Measurements from ENCODE around the gene PRAME. TPM values are rescaled to one million over a fixed set of nuclear protein-coding genes. Genes with fewer than 3 reads are reported as not detected.
"Not testable (repeated sequence)": the region's sequence is repeated elsewhere in the genome, so short reads cannot be mapped to it uniquely, and the experiment has no call there.

PRAME gene
- total RNA-seq, 1 donor from 2014 or later: not detected

DNA sequence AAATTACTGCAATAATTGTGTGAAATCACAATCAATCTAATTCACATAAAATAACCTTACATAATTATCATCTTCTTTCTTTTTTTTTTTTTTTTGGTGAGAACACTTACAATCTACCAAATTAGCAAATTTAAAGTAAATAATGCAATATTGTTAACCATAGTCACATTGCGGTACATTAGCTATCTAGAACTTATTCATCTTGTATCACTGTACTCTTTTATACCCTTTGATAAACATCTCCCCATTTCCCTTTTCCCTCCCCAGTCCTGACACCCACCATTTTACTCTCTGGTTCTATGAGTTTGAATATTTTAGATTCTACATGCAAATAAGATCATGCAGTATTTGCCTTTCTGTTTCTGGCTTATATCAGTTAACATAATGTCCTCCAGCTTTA, 24.0 kb upstream of the PRAME start:
- no peak for DNase-seq (ENCODE audit: low spot score in 2 of 2, unreplicated experiment in 2 of 2)
- Mint-ChIP-seq H3K27ac (no peak overlapping the region), H3K36me3 (no peaks in the 10 kb centered on the region), H3K4me3 (no peak overlapping the region), H3K4me1 (no peaks in the 10 kb centered on the region), H3K9me3 (no peaks in the 10 kb centered on the region), H3K27me3 (ENCODE audit: low read depth) (peaks cover 66% of the 10 kb centered on the region)
- TF ChIP-seq, protein P1, sequence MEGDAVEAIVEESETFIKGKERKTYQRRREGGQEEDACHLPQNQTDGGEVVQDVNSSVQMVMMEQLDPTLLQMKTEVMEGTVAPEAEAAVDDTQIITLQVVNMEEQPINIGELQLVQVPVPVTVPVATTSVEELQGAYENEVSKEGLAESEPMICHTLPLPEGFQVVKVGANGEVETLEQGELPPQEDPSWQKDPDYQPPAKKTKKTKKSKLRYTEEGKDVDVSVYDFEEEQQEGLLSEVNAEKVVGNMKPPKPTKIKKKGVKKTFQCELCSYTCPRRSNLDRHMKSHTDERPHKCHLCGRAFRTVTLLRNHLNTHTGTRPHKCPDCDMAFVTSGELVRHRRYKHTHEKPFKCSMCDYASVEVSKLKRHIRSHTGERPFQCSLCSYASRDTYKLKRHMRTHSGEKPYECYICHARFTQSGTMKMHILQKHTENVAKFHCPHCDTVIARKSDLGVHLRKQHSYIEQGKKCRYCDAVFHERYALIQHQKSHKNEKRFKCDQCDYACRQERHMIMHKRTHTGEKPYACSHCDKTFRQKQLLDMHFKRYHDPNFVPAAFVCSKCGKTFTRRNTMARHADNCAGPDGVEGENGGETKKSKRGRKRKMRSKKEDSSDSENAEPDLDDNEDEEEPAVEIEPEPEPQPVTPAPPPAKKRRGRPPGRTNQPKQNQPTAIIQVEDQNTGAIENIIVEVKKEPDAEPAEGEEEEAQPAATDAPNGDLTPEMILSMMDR (IDR thresholded peaks at IDR 0.05; ENCODE audit: unreplicated experiment): no peak

DNA sequence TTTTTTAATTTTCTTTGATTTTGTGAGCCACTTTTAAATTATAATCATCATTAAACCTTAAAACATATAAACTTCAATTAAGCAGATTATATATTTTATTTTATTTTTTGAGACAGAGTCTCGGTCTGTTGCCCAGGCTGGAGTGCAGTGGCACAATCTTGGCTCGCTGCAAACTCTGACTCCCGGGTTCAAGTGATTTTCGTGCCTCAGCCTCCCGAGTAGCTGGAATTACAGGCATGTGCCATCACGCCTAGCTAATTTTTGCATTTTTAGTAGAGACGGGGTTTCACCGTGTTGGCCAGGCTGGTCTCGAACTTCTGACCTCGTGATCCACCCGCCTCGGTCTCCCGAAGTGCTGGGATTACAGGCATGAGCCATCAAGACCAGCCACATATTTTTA, 22.5 kb upstream of the PRAME start:
- H3K36me3 Mint-ChIP-seq; H3K4me3 Mint-ChIP-seq; H3K27ac Mint-ChIP-seq; H3K9me3 Mint-ChIP-seq; H3K4me1 Mint-ChIP-seq; DNase-seq (ENCODE audit: low spot score in 2 of 2, unreplicated experiment in 2 of 2): not testable (repeated sequence)
- peaks cover 74% of the 10 kb centered on the region for H3K27me3 Mint-ChIP-seq (ENCODE audit: low read depth)

DNA sequence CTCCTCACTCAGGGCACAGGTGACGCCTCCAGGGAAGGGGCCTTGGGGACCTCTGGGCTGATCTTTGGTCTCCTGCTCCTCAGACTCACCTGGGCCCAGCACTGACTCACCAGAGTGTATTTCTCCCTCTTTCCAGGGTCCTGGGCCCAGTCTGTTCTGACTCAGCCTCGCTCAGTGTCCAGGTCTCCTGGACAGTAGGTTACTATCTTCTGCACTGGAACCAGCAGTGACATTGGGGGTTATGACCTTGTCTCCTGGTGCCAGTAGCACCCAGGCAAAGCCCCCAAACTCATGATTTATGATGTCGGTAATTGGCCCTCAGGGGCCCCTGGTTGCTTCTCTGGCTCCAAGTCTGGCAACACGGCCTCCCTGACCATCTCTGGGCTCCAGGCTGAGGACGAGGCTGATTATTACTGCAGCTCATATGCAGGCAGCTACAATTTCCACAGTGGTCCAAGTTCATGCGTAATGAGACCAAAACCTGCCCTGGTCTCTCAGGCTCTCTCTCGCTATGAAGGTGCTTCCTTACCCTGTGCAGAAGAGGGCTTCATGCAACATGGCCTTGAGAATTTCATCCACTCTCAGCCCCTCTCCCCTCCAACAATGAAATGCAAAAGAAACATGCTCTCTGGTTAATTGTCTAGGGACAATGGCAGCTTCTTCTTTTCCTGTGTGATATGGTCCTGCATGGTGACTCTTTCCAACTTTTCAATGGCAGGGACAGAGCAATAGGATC, 21.0 kb upstream of the PRAME start:
- H3K4me1 Mint-ChIP-seq: no peaks in the 10 kb centered on the region
- DNase-seq (ENCODE audit: low spot score in 2 of 2, unreplicated experiment in 2 of 2): no peak
- no peak overlapping the region for H3K4me3 Mint-ChIP-seq
- peaks cover 75% of the 10 kb centered on the region for H3K27me3 Mint-ChIP-seq (ENCODE audit: low read depth)
- TF ChIP-seq, protein P1 (IDR thresholded peaks at IDR 0.05; ENCODE audit: unreplicated experiment): no peak
- H3K36me3 Mint-ChIP-seq: no peaks in the 10 kb centered on the region
- H3K9me3 Mint-ChIP-seq: no peaks in the 10 kb centered on the region
- H3K27ac Mint-ChIP-seq: no peak overlapping the region

DNA sequence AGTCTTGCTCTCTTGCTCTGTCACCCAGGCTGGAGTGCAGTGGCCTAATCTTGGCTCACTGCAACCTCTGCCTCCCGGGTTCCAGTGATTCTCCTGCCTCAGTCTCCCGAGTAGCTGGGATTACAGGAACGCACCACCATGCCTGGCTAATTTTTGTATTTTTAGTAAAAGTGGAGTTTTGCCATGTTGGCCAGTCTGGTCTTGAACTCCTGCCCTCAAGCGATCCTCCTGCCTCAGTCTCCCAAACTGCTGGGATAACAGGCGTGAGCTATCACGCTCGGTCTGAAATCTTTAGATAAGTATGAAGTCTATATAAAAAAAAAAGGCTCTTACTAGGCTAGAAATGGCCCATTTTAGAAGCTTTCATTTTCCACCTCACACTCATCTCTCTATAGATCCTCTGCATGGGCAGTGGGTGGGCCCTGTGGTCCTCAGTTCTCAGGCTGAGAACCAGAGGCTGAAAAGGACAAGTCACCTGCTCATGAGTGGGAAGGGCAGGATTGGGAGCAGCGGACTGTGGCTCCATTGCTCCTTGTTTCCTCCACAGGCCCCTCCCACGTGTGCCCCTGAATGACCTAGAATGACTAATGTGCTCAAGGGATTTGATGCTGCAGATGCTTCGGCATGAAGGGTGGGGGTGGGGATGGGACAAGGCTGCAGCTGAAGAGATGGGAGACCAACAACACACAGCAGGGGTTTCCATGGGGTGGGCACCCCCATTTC, 19.8 kb upstream of the PRAME start:
- no peak overlapping the region for H3K27ac Mint-ChIP-seq
- H3K27me3 Mint-ChIP-seq (ENCODE audit: low read depth): peaks cover 76% of the 10 kb centered on the region
- no peaks in the 10 kb centered on the region for H3K9me3 Mint-ChIP-seq
- H3K36me3 Mint-ChIP-seq: no peaks in the 10 kb centered on the region
- no peak for DNase-seq (ENCODE audit: low spot score in 2 of 2, unreplicated experiment in 2 of 2)
- TF ChIP-seq, protein P1 (IDR thresholded peaks at IDR 0.05; ENCODE audit: unreplicated experiment): no peak
- no peaks in the 10 kb centered on the region for H3K4me1 Mint-ChIP-seq
- H3K4me3 Mint-ChIP-seq: no peak overlapping the region

DNA sequence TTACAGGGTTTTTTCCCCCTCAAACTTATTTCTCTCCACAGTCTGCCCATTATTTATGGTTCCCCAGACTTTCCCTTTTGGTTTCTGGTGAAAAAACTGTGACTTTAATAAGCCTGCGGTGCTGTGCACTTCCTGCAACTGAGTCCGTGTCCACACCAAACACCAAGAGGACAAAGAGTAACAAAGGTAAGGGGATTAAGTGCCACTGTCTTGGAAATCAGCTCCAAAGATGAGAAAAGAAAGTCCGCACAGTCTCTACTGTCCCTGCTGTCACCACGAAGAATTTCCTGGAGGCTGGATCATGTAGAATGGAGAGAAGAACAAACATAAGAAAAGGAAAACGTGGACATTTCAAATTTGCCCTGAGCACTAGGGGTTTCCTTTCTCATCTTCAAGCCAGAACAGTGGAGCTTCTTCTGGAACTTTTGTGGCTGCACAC, 17.9 kb upstream of the PRAME start:
- TF ChIP-seq, protein P1 (IDR thresholded peaks at IDR 0.05; ENCODE audit: unreplicated experiment): no peak
- Mint-ChIP-seq H3K27me3 (ENCODE audit: low read depth) (peaks cover 79% of the 10 kb centered on the region), H3K36me3 (no peaks in the 10 kb centered on the region), H3K4me1 (no peaks in the 10 kb centered on the region), H3K9me3 (no peaks in the 10 kb centered on the region), H3K4me3 (no peak overlapping the region), H3K27ac (no peak overlapping the region)
- no peak for DNase-seq (ENCODE audit: low spot score in 2 of 2, unreplicated experiment in 2 of 2)
